Fibroblast of mammary gland (primary cell): ENCODE data around the gene GARNL3.

ENCODE experiments used
- DNase-seq: peaks from one replicate; pipeline ENCODE4 v3.0.0-alpha.2; 2010; ENCODE audit warnings: low read depth
- H3K4me3 ChIP-seq: 2 replicates; pipeline ENCODE4 v1.5.1; 2011; ENCODE audit warnings: low read depth, mild to moderate bottlenecking, low read length, moderate library complexity; ENCODE audit not compliant: control insufficient read depth
- TF ChIP-seq, protein P1 (sequence below): conservative IDR thresholded peaks from 2 replicates; pipeline ENCODE4 v1.5.1; 2011; ENCODE audit warnings: low read depth, low read length, inconsistent platforms; ENCODE audit not compliant: control insufficient read depth, insufficient read depth

GARNL3 gene

DNA sequence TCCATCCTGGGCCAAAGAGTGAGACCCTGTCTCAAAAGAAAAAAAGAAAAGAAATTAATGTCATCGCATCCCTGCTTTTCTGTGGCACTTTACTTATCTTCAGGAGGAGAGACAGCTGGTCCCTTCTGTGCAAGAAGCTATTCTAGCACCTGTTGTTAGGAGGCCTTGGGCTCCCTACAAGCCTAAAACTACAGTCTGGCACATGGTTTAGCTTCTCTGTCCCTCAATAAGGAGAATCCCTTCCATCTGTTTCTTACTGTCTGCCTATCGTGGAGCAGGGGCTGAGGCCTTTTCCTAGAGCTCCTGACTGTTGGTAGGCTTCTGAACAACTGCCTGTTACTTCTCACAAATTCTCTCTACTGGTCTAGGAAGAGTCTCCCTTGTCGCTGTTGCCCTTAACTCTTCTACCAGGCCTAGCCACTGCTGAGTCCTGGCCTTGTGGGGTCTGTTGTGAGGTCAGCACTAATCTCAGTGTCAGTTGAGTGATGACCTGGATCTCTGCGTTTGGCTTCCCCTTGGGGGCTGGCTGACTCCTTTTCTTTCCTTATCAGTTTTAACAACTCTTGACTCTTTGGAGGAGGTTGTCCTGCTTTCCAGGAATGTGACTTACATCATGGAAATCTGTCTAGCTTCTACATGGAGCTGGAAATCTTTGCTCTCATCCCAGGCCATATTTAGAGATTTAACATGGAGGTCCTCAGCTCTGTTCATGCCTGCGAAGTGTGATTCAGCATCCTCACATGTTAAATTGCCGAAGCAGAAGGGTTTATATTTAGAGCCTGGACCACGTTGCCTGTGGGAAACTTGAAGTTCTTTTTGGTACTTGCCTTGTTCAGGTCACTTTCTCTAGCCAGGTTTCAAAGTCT is 5.7 kb upstream of the GARNL3 start:
- no peak for DNase-seq
- H3K4me3 ChIP-seq, result no peak overlapping the region
- TF ChIP-seq, protein P1, sequence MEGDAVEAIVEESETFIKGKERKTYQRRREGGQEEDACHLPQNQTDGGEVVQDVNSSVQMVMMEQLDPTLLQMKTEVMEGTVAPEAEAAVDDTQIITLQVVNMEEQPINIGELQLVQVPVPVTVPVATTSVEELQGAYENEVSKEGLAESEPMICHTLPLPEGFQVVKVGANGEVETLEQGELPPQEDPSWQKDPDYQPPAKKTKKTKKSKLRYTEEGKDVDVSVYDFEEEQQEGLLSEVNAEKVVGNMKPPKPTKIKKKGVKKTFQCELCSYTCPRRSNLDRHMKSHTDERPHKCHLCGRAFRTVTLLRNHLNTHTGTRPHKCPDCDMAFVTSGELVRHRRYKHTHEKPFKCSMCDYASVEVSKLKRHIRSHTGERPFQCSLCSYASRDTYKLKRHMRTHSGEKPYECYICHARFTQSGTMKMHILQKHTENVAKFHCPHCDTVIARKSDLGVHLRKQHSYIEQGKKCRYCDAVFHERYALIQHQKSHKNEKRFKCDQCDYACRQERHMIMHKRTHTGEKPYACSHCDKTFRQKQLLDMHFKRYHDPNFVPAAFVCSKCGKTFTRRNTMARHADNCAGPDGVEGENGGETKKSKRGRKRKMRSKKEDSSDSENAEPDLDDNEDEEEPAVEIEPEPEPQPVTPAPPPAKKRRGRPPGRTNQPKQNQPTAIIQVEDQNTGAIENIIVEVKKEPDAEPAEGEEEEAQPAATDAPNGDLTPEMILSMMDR, result no peak

DNA sequence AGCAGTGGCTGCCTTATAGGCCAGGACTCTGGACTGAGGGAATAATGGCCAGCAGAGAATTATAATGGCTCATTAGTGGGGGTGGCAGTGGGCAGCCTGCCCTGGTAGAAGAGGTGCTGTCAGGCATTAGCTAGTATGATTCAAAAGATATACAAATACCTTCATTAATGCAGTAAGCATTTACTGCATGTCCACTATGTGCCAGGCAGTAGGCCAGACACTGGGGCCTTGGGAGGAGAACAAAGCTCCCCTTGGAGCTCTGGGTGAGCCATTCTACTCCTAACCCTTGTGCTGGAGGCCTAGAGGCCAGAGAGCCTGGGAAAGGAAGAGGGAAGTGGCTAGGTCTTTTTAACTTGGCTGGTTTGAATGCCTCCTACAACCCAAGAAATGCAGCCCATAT is 2.0 kb upstream of the GARNL3 start:
- DNase-seq, result no peak
- TF ChIP-seq, protein P1, result no peak
- H3K4me3 ChIP-seq, result no peak overlapping the region

- no peak overlapping the region for H3K4me3 ChIP-seq
- TF ChIP-seq, protein P1, result no peak
- no peak for DNase-seq
Measured at GRCh38 chr9:127263237-127263636, 1.3 kb upstream of the GARNL3 start.

DNA sequence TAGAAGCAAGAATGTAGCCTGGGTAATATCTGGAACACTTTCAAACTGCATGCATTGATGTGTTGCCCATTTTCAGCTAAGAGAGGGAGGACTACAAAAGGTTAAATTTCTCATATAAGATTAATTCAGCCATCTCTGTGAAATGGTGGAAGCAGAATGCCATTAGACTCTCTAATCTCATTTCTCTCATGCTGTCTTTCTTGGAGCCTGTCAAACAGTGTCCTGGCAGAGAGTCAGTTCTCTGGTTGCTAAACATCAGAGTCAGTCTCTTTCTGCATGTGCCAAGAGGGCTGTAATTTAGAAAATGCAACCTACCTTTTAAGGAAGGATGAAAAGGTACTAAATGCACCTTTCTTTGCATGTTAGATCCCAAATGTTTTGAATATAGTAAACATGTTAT is 910 bp upstream of the GARNL3 start:
- no peak overlapping the region for H3K4me3 ChIP-seq
- DNase-seq, result no peak
- TF ChIP-seq, protein P1, result no peak

GRCh38 chr9:127267793-127268525 is 3.4 kb downstream of the GARNL3 start:
- TF ChIP-seq, protein P1, result no peak
- no peak for DNase-seq
- no peak overlapping the region for H3K4me3 ChIP-seq

DNA sequence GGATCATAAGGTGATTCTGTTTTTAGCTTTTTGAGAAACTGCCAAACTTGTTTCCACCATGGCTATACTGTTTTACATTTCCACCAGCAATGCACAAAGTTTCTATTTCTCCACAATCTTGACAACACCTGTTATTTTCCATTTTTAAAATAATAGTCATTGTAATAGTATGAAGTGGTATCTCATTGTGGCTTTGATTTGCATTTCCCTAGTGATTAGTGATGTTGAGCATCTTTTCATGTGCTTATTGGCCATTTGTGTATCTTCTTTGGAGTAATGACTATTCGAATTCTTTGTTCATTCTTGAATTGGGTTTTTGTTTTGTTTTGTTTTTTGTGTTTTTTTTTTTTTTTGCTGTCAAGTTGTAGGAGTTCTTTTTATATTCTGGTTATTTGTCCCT is 4.9 kb downstream of the GARNL3 start:
- TF ChIP-seq, protein P1, result no peak

More for the DNA sequence above, 4.9 kb downstream of the GARNL3 start:
- H3K4me3 ChIP-seq, result no peak overlapping the region
- no peak for DNase-seq
